SK-N-MC (cell line): ENCODE measurements around the gene GRIK4.

Experiments used
- EZH2 ChIP-seq: fragments of 200-600 bp; sonication (generic); IDR thresholded peaks from one replicate; pipeline ENCODE4 v1.6.1; 2017; ENCODE audit warnings: antibody characterized with exemption
- POLR2AphosphoS5 ChIP-seq: IDR thresholded peaks from 2 replicates; pipeline ENCODE4 v1.6.1; 2012; ENCODE audit warnings: mild to moderate bottlenecking, low read depth, low read length, borderline replicate concordance

GRCh38 chr11:121032546-121032945, 521.0 kb downstream of the GRIK4 start:
- TF ChIP-seq POLR2AphosphoS5 = no peak
- TF ChIP-seq EZH2 = no peak
